ENCODE data around the gene EIF2B1.
"Not testable (repeated sequence)": the region's sequence is repeated elsewhere in the genome, so short reads cannot be mapped to it uniquely, and the experiment has no call there.

Gene EIF2B1

DNA sequence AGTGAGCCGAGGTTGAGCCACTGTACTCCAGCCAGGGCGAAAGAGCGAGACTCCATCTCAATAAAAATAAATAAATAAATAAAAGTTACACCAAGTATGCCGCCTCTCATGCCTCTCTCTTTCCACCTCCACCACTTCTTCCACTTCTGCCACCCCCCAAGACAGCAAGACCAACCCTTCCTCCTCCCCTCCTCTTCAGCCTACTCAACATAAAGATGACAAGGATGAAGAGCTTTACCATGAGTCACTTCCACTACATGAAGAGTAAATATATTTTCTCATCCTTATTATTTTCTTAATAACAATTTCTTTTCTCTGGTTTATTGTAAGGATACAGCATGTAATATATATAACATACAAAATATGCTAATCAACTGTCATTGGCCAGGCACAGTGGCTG is 52.7 kb downstream of the EIF2B1 start:
- TF ChIP-seq, protein P1, sequence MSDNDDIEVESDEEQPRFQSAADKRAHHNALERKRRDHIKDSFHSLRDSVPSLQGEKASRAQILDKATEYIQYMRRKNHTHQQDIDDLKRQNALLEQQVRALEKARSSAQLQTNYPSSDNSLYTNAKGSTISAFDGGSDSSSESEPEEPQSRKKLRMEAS (IDR thresholded peaks at IDR 0.05; ENCODE audit: low read depth, low read length): no peak
- TF ChIP-seq POLR2A (IDR thresholded peaks at IDR 0.05; ENCODE audit: extremely low read depth, insufficient read length): no peak
- no peak for TF ChIP-seq MYC (IDR thresholded peaks at IDR 0.05; ENCODE audit: low read depth, low read length)
- TF ChIP-seq, protein P2, sequence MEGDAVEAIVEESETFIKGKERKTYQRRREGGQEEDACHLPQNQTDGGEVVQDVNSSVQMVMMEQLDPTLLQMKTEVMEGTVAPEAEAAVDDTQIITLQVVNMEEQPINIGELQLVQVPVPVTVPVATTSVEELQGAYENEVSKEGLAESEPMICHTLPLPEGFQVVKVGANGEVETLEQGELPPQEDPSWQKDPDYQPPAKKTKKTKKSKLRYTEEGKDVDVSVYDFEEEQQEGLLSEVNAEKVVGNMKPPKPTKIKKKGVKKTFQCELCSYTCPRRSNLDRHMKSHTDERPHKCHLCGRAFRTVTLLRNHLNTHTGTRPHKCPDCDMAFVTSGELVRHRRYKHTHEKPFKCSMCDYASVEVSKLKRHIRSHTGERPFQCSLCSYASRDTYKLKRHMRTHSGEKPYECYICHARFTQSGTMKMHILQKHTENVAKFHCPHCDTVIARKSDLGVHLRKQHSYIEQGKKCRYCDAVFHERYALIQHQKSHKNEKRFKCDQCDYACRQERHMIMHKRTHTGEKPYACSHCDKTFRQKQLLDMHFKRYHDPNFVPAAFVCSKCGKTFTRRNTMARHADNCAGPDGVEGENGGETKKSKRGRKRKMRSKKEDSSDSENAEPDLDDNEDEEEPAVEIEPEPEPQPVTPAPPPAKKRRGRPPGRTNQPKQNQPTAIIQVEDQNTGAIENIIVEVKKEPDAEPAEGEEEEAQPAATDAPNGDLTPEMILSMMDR (IDR thresholded peaks at IDR 0.05; ENCODE audit: low read depth, low read length): no peak
- no peak for DNase-seq (ENCODE audit: low read depth)
- no peak overlapping the region for H3K4me3 ChIP-seq (ENCODE audit: low read depth, low read length)

DNA sequence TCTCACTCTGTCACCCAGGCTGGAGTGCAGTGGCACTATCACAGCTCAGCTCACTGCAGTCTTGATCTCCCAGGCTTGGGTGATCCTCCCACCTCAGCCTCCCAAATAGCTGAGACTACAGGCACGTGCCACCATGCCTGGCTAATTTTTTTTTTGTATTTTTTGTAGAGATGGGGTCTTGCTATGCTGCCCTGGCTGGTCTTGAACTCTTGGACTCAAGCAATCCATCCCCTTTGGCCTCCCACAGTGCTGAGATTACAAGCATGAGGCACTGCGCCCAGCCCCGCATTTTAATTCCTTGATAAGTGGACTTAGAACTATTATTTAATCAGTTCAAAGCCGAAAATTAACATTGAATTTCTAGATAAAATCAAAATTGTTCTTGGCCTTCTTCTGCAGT is 54.7 kb downstream of the EIF2B1 start:
- H3K4me3 ChIP-seq (ENCODE audit: low read depth, low read length); DNase-seq (ENCODE audit: low read depth): not testable (repeated sequence)

DNA sequence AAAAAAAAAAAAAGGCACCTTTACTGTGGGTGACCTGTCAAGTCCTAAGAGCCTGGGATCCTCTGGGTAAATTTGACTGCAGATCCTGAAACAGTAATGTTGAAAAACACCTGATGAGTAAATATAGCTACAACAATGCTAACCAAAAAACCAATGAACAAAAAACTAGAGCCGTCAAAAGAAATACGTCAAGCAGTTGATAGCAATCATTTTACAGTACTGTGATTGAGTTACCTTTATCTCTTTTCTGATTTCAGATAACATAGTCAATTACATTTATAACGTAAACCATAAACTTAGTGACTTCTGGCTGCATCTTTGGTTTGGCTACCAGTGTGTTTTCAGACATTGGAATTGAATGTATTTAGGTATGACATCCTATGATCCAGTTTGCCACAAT is 55.2 kb downstream of the EIF2B1 start:
- TF ChIP-seq, protein P2 (IDR thresholded peaks at IDR 0.05; ENCODE audit: low read depth, low read length): no peak
- TF ChIP-seq MYC (IDR thresholded peaks at IDR 0.05; ENCODE audit: low read depth, low read length) (no peak), POLR2A (IDR thresholded peaks at IDR 0.05; ENCODE audit: extremely low read depth, insufficient read length) (no peak)
- TF ChIP-seq, protein P1 (IDR thresholded peaks at IDR 0.05; ENCODE audit: low read depth, low read length): no peak
- DNase-seq (ENCODE audit: low read depth): no peak

DNA sequence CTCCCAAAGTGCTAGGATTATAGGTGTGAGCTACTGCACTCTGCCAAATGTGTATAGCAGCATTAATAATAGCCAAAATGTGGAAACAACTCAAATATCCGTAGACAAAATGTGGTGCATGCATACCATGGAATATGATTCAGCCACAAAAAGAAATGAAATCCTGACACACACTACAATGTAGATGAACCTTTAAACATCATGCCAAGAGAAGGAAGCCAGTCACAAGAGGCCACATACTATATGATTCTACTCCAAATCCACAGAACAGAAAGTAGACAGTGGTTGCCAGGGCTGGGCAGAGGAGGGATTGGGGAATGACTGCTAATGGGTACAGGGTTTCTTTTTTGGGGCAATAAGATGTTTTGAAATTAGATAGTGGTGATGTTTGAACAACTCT is 56.9 kb downstream of the EIF2B1 start:
- no peak for DNase-seq (ENCODE audit: low read depth)
- no peak overlapping the region for H3K4me3 ChIP-seq (ENCODE audit: low read depth, low read length)
- TF ChIP-seq, protein P1 (IDR thresholded peaks at IDR 0.05; ENCODE audit: low read depth, low read length): no peak
- TF ChIP-seq POLR2A (IDR thresholded peaks at IDR 0.05; ENCODE audit: extremely low read depth, insufficient read length) (no peak), MYC (IDR thresholded peaks at IDR 0.05; ENCODE audit: low read depth, low read length) (no peak)
- TF ChIP-seq, protein P2 (IDR thresholded peaks at IDR 0.05; ENCODE audit: low read depth, low read length): no peak

More for the DNA sequence above, 55.2 kb downstream of the EIF2B1 start:
- no peak overlapping the region for H3K4me3 ChIP-seq (ENCODE audit: low read depth, low read length)

DNA sequence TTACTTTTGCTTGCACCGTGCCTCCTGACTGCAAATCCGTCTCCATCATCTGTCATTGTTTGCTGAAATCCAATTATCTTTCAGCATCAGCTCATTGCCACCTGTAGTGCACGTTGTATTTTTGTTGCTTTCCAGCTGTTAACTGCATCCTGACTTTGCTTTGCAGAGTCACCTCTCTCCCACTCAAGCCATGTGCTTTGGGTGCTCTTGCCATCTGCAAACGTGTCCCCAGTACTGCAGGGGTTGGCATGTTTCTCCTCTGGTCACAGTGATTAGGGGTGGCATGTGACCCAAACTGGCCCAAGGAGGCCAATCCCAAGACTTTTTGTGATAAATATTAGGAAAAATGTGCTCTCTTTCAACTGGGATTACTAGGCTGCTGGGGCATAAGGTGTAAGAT is 59.6 kb downstream of the EIF2B1 start:
- TF ChIP-seq, protein P1 (IDR thresholded peaks at IDR 0.05; ENCODE audit: low read depth, low read length): peak; percentile 65
- no peak for TF ChIP-seq POLR2A (IDR thresholded peaks at IDR 0.05; ENCODE audit: extremely low read depth, insufficient read length)
- DNase-seq (ENCODE audit: low read depth): no peak
- H3K4me3 ChIP-seq (ENCODE audit: low read depth, low read length): no peak overlapping the region

DNA sequence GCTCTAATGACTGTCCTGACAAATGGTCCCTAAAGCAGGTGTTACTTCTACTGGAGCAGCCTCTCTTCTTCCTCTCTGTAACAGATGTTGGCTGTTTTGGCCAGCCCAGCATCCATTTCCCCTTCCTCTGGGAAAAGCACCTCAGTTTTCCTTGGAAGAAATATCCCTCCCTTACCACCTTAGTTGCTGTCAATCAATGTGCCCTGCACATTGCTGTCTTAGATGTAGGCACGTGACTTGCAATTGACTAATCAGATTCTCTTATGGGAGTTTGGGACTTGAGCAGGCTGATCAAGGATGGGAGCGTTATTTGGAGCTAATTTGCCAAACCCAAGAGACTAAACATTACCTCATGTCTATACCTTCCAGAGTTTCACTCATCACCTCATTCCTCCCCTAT is 61.1 kb downstream of the EIF2B1 start:
- TF ChIP-seq, protein P2 (IDR thresholded peaks at IDR 0.05; ENCODE audit: low read depth, low read length): no peak
- TF ChIP-seq MYC (IDR thresholded peaks at IDR 0.05; ENCODE audit: low read depth, low read length): no peak
- TF ChIP-seq POLR2A (IDR thresholded peaks at IDR 0.05; ENCODE audit: extremely low read depth, insufficient read length): no peak
- TF ChIP-seq, protein P1 (IDR thresholded peaks at IDR 0.05; ENCODE audit: low read depth, low read length): no peak
- no peak overlapping the region for H3K4me3 ChIP-seq (ENCODE audit: low read depth, low read length)
- DNase-seq (ENCODE audit: low read depth): no peak

DNA sequence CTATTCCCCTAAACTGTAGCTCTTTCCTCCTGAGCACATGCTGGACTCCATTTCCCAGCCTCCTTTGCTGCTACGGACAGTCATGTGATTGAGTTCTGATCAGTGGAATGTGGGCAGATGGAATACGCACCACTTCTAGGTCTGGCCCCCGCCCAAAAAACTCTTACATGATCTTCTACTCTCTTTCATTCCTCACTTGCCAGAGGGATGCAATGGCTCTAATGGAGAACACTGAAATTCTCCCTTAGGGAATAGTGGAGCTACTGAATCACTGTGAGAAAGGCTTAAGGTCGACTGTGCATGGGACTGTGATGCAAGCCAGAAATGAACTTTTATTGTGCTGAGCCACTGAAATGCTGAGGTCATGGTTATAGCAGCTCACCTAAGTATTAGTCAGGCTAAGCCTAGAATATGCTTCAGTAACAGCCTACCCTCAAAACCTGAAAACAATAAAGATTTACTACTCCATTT is 62.1 kb downstream of the EIF2B1 start:
- DNase-seq (ENCODE audit: low read depth): peak; percentile 43
- no peak overlapping the region for H3K4me3 ChIP-seq (ENCODE audit: low read depth, low read length)
- no peak for TF ChIP-seq POLR2A (IDR thresholded peaks at IDR 0.05; ENCODE audit: extremely low read depth, insufficient read length)
- TF ChIP-seq, protein P2 (IDR thresholded peaks at IDR 0.05; ENCODE audit: low read depth, low read length): no peak
- no peak for TF ChIP-seq MYC (IDR thresholded peaks at IDR 0.05; ENCODE audit: low read depth, low read length)
- TF ChIP-seq, protein P1 (IDR thresholded peaks at IDR 0.05; ENCODE audit: low read depth, low read length): peak; percentile 36; the same call in 1 of the 2 replicates

All from NB4 (cell line).